Neural cell (in vitro differentiated cells): ENCODE data around the gene SDCCAG8. TPM values are rescaled to one million over a fixed set of nuclear protein-coding genes. Genes with fewer than 3 reads are reported as not detected.

Source experiments
- H2AFZ ChIP-seq: fragments of 200-600, 300-800 bp; sonication (generic), shearing (Covaris generic); 2 replicates; pipeline ENCODE4 v1.6.0; 2014; ENCODE audit warnings: low read depth, mild to moderate bottlenecking, antibody characterized with exemption, low read length, moderate library complexity
- H3F3A ChIP-seq: fragments of 200-600 bp; shearing (Covaris generic); 2 replicates; pipeline ENCODE4 v1.6.1; 2016; ENCODE audit warnings: mild to moderate bottlenecking, moderate library complexity, mixed read lengths, antibody characterized with exemption, low read length; ENCODE audit not compliant: insufficient read depth, poor library complexity, severe bottlenecking
- H3K27ac ChIP-seq: fragments of 200-600, 300-800 bp; sonication (generic), shearing (Covaris generic); 2 replicates; pipeline ENCODE4 v1.5.1; 2014; ENCODE audit warnings: mild to moderate bottlenecking, low read length, moderate library complexity
- H3K27me3 ChIP-seq: fragments of 300-800, 200-600 bp; sonication (generic), shearing (Covaris generic); 2 replicates; pipeline ENCODE4 v1.6.0; 2014; ENCODE audit warnings: mild to moderate bottlenecking, low read depth, low read length, moderate library complexity; ENCODE audit not compliant: insufficient read depth
- H3K36me3 ChIP-seq: fragments of 300-800, 200-600 bp; sonication (generic), shearing (Covaris generic); 2 replicates; pipeline ENCODE4 v1.5.1; 2014; ENCODE audit warnings: mild to moderate bottlenecking, antibody characterized with exemption, low read length, moderate library complexity; ENCODE audit not compliant: insufficient read depth
- H3K4me2 ChIP-seq: fragments of 300-800, 200-600 bp; sonication (generic), shearing (Covaris generic); 2 replicates; pipeline ENCODE4 v1.6.0; 2014; ENCODE audit warnings: mild to moderate bottlenecking, low read length
- H3K4me3 ChIP-seq: fragments of 300-800, 200-600 bp; sonication (generic), shearing (Covaris generic); 2 replicates; pipeline ENCODE4 v1.5.1; 2014; ENCODE audit warnings: mild to moderate bottlenecking, low read length, moderate library complexity
- H3K79me2 ChIP-seq: fragments of 200-600 bp; shearing (Covaris generic); replicated peaks from 2 replicates; pipeline ENCODE4 v1.6.0; 2014; ENCODE audit warnings: mild to moderate bottlenecking, low read length, moderate library complexity; ENCODE audit not compliant: insufficient read depth
- H3K9ac ChIP-seq: fragments of 300-800, 200-600 bp; sonication (generic), shearing (Covaris generic); 2 replicates; pipeline ENCODE4 v1.6.1; 2016; ENCODE audit warnings: mild to moderate bottlenecking, low read length, mixed read lengths
- H3K9me2 ChIP-seq: fragments of 200-600 bp; shearing (Covaris generic); 2 replicates; pipeline ENCODE4 v1.6.1; 2016; ENCODE audit warnings: mild to moderate bottlenecking, low read length, mixed read lengths; ENCODE audit not compliant: insufficient read depth
- H3K9me3 ChIP-seq: fragments of 200-600, 300-800 bp; sonication (generic), shearing (Covaris generic); 2 replicates; pipeline ENCODE4 v1.6.1; 2016; ENCODE audit warnings: mild to moderate bottlenecking, mixed run types, low read length, moderate library complexity, mixed read lengths
- H4K20me1 ChIP-seq: fragments of 200-600 bp; shearing (Covaris generic); 2 replicates; pipeline ENCODE4 v1.6.1; 2016; ENCODE audit warnings: mild to moderate bottlenecking, mixed run types; ENCODE audit not compliant: insufficient read depth
- CTCF ChIP-seq: fragments of 450-650 bp; IDR thresholded peaks from 2 replicates; pipeline ENCODE4 v1.5.1; 2014; ENCODE audit warnings: antibody characterized with exemption, mild to moderate bottlenecking, moderate library complexity; ENCODE audit not compliant: poor library complexity, severe bottlenecking
- EP300 ChIP-seq: fragments of 450-650 bp; conservative IDR thresholded peaks from 2 replicates; pipeline ENCODE4 v1.6.1; 2014; ENCODE audit warnings: antibody characterized with exemption, mild to moderate bottlenecking, moderate library complexity; ENCODE audit not compliant: poor library complexity, severe bottlenecking
- EZH2 ChIP-seq: fragments of 200-600, 300-800 bp; shearing (Covaris generic), sonication (generic); IDR thresholded peaks from 2 replicates; pipeline ENCODE4 v1.6.1; 2014; ENCODE audit warnings: antibody characterized with exemption, low read length, borderline replicate concordance, mild to moderate bottlenecking; ENCODE audit not compliant: insufficient read depth, poor library complexity, severe bottlenecking
- MXI1 ChIP-seq: fragments of 450-650 bp; conservative IDR thresholded peaks from 2 replicates; pipeline ENCODE4 v1.6.1; 2014; ENCODE audit warnings: antibody characterized with exemption, mild to moderate bottlenecking; ENCODE audit not compliant: poor library complexity, severe bottlenecking
- POLR2AphosphoS5 ChIP-seq: IDR thresholded peaks from 2 replicates; pipeline ENCODE4 v1.6.1; 2012
- RAD21 ChIP-seq: fragments of 450-650 bp; conservative IDR thresholded peaks from 2 replicates; pipeline ENCODE4 v1.6.1; 2014; ENCODE audit warnings: antibody characterized with exemption, mild to moderate bottlenecking, moderate library complexity
- REST ChIP-seq: IDR thresholded peaks from 2 replicates; pipeline ENCODE4 v1.6.1; 2012; ENCODE audit warnings: borderline replicate concordance
- SMC3 ChIP-seq: fragments of 450-650 bp; conservative IDR thresholded peaks from 2 replicates; pipeline ENCODE4 v1.6.1; 2014; ENCODE audit warnings: antibody characterized with exemption, mild to moderate bottlenecking, moderate library complexity; ENCODE audit not compliant: poor library complexity
- TAF1 ChIP-seq: IDR thresholded peaks from 2 replicates; pipeline ENCODE4 v1.6.1; 2012; ENCODE audit warnings: low read depth
- polyA plus RNA-seq: library from polyadenylated mRNA; depleted of rRNA; stranded (reverse); fragments of >200 nt; gene quantifications from 2 replicates; pipeline ENCODE4 v1.2.3, GENCODE V29; 2014

Gene SDCCAG8
- polyA plus RNA-seq, 1 donor from 2014 or later = 32.2 TPM

DNA sequence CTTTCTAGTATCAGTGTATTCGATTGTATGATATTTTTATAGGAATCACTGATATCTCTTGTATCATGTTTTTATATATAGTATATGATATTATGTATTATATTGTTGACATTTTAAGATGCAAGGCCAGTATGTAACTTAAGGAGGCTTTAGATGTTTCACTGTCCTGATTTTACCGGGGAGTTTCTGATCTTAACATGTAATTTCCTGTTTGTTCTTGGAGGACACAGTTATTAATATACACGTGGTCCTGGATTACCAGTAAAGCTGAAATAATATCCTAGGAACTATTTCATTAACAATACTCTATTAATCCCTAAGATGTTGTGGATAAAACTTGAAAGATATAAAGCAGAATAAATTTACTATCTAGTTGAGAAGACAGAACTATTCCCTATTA is 19.5 kb downstream of the SDCCAG8 start:
- Histone ChIP-seq H3K27me3 (no peaks in the 10 kb centered on the region), H3F3A (no peaks in the 10 kb centered on the region), H3K9me3 (peaks cover 4% of the 10 kb centered on the region), H3K9ac (no peak overlapping the region), H3K4me3 (no peak overlapping the region), H3K9me2 (no peaks in the 10 kb centered on the region), H4K20me1 (no peaks in the 10 kb centered on the region), H2AFZ (no peak overlapping the region), H3K36me3 (peaks cover 5% of the 10 kb centered on the region), H3K4me2 (no peak overlapping the region), H3K79me2 (no peaks in the 10 kb centered on the region), H3K27ac (no peak overlapping the region)
- TF ChIP-seq SMC3 = no peak

- Histone ChIP-seq H3K79me2 (no peaks in the 10 kb centered on the region), H3K9me3 (peaks cover 4% of the 10 kb centered on the region), H3K4me3 (no peak overlapping the region), H3K27ac (no peak overlapping the region), H3K36me3 (peaks cover 5% of the 10 kb centered on the region), H3F3A (no peaks in the 10 kb centered on the region), H2AFZ (no peak overlapping the region), H3K4me2 (no peak overlapping the region), H3K9ac (no peak overlapping the region), H4K20me1 (no peaks in the 10 kb centered on the region), H3K9me2 (no peaks in the 10 kb centered on the region), H3K27me3 (no peaks in the 10 kb centered on the region)
- TF ChIP-seq REST = no peak
- no peak for TF ChIP-seq POLR2AphosphoS5
- TF ChIP-seq EZH2 = no peak
- no peak for TF ChIP-seq CTCF
- TF ChIP-seq EP300 = no peak
- TF ChIP-seq TAF1 = no peak
- no peak for TF ChIP-seq RAD21
- TF ChIP-seq SMC3 = no peak
- no peak for TF ChIP-seq MXI1
Observed at GRCh38 chr1:243280571-243281129, 24.8 kb downstream of the SDCCAG8 start.

GRCh38 chr1:243281672-243282071 is 25.8 kb downstream of the SDCCAG8 start:
- H3K79me2 ChIP-seq = no peaks in the 10 kb centered on the region
- H3K27me3 ChIP-seq = no peaks in the 10 kb centered on the region
- H4K20me1 ChIP-seq = no peaks in the 10 kb centered on the region
- peaks cover 5% of the 10 kb centered on the region for H3K36me3 ChIP-seq
- peaks cover 4% of the 10 kb centered on the region for H3K9me3 ChIP-seq
- H3K4me3 ChIP-seq = no peak overlapping the region
- no peaks in the 10 kb centered on the region for H3F3A ChIP-seq
- H3K27ac ChIP-seq = no peak overlapping the region
- H3K9me2 ChIP-seq = no peaks in the 10 kb centered on the region
- H2AFZ ChIP-seq = no peak overlapping the region
- H3K4me2 ChIP-seq = no peak overlapping the region
- TF ChIP-seq MXI1 = no peak
- TF ChIP-seq RAD21 = no peak
- TF ChIP-seq TAF1 = no peak
- TF ChIP-seq CTCF = no peak
- TF ChIP-seq EP300 = no peak
- no peak for TF ChIP-seq POLR2AphosphoS5
- no peak for TF ChIP-seq SMC3
- TF ChIP-seq EZH2 = no peak
- no peak for TF ChIP-seq REST
- no peak overlapping the region for H3K9ac ChIP-seq
